Stomach (tissue), 9 donors: ENCODE data around the gene SLC38A10. TPM values are rescaled to one million over a fixed set of nuclear protein-coding genes. Genes with fewer than 3 reads are reported as not detected.

Experiments used
- DNase-seq, 2 donors: peaks; one replicate each; pipeline versions ENCODE4 v3.0.0 to v3.0.0-alpha.2; 2013 to 2019
- H3K27ac ChIP-seq, 5 donors: fragments of 200-600 bp in 4 of 5; sonication (generic) in 4 of 5; one replicate each; pipeline ENCODE4 v1.5.1; 2013 to 2019; ENCODE audit warnings: mild to moderate bottlenecking in 1 of 5, moderate library complexity in 1 of 5
- H3K27me3 ChIP-seq, 3 donors: fragments of 200-600 bp; sonication (generic); one replicate each; pipeline ENCODE4 v1.5.1; 2017 to 2019; ENCODE audit warnings: mixed run types in 1 of 3
- H3K36me3 ChIP-seq, 4 donors: fragments of 200-600 bp; sonication (generic); 1 replicate in 3 of 4; 2 replicates in 1 of 4; pipeline ENCODE4 v1.5.1; 2016 to 2019
- H3K4me1 ChIP-seq, 4 donors: fragments of 200-600 bp; sonication (generic); one replicate each; pipeline ENCODE4 v1.5.1; 2016 to 2019
- H3K4me3 ChIP-seq, 4 donors: fragments of 200-600 bp; sonication (generic) in 3 of 4; one replicate each; pipeline ENCODE4 v1.5.1; 2016 to 2019; ENCODE audit warnings: mild to moderate bottlenecking in 1 of 4
- H3K9me3 ChIP-seq, 4 donors: fragments of 200-600 bp; sonication (generic); one replicate each; pipeline ENCODE4 v1.5.1; 2016 to 2019
- EP300 ChIP-seq: sonication (generic); formaldehyde crosslinking; IDR thresholded peaks from one replicate; pipeline ENCODE4 v1.6.1; 2017; ENCODE audit warnings: antibody characterized with exemption
- POLR2A ChIP-seq, 4 donors: fragments of 450-650 bp; IDR thresholded peaks; one replicate each; pipeline ENCODE4 v1.6.1; 2016; ENCODE audit warnings: antibody characterized with exemption in 4 of 4, control low read depth in 2 of 4, mild to moderate bottlenecking in 1 of 4, moderate library complexity in 1 of 4
- POLR2AphosphoS5 ChIP-seq, 3 donors: sonication (generic); formaldehyde crosslinking; IDR thresholded peaks; one replicate each; pipeline ENCODE4 v1.6.1; 2016; ENCODE audit warnings: antibody characterized with exemption in 3 of 3
- WGBS, 5 donors: extraction: QIAGEN DNeasy Blood & Tissue Kit in 3 of 5; methylation state at CpG; one replicate each; pipeline versions ENCODE4 v1.1.5 to v1.1.7; 2013 to 2018; 5-methylcytosine and 5-hydroxymethylcytosine counted together
- intact Hi-C: fragments of 100-400 bp; cut with DNase I; formaldehyde crosslinking; loops from one replicate; pipeline ENCODE4 v1.15.1; 2023; ENCODE audit warnings: low total_unique reads
- polyA plus RNA-seq, 3 donors: library from polyadenylated mRNA; stranded (reverse); fragments of 200-250 nt; gene quantifications; one replicate each; pipeline ENCODE4 v1.2.3, GENCODE V29; 2013
- total RNA-seq, 5 donors: library from RNA; depleted of rRNA; stranded (reverse); fragments of >200 nt; gene quantifications; one replicate each; pipeline versions ENCODE4 v1.1.0 to v1.2.3, GENCODE V29; 2014 to 2016
- TF ChIP-seq, protein P1 (sequence below), 7 experiments: fragments of 450-650 bp in 4 of 7; fragments of 200-600 bp in 3 of 7; sonication (generic) in 3 of 7; IDR thresholded peaks; one replicate each; pipeline ENCODE4 v1.5.1; 2016 to 2019; ENCODE audit warnings: antibody characterized with exemption in 7 of 7, control low read depth in 2 of 7, mild to moderate bottlenecking in 1 of 7
- donor health status: healthy with polysubstance abuse.
- donor health status: Bipolar disorder and iron deficiency.
- donor health status: healthy.

Gene SLC38A10
- total and polyA plus RNA-seq, 8 donors, result 18.6 to 140 (median 67.3) TPM

GRCh38 chr17:81338274-81339190 lies 43.4 kb upstream of the SLC38A10 start:
- Histone ChIP-seq H3K27ac (peak overlapping the region; percentile 5 to 98 (median 98)), H3K27me3 (peaks cover 0 to 37% (median 19%) of the 10 kb centered on the region in 3 donors), H3K36me3 (no peaks in the 10 kb centered on the region), H3K4me1 (peaks cover 53 to 87% (median 77%) of the 10 kb centered on the region in 4 donors), H3K4me3 (no peak overlapping the region), H3K9me3 (no peaks in the 10 kb centered on the region)
- intact Hi-C loops, result loop anchor here (5.0 kb wide), 1 partner anchor 69 kb away; no protein-coding TSS in a partner anchor
- WGBS, 5 donors, result 50 to 63% (median 55%) methylated on average over 16 to 17 of the region's 17 CpGs
- DNase-seq, result peak in 1 of 2 donors; percentile 59
- TF ChIP-seq EP300, result no peak
- TF ChIP-seq, protein P1, sequence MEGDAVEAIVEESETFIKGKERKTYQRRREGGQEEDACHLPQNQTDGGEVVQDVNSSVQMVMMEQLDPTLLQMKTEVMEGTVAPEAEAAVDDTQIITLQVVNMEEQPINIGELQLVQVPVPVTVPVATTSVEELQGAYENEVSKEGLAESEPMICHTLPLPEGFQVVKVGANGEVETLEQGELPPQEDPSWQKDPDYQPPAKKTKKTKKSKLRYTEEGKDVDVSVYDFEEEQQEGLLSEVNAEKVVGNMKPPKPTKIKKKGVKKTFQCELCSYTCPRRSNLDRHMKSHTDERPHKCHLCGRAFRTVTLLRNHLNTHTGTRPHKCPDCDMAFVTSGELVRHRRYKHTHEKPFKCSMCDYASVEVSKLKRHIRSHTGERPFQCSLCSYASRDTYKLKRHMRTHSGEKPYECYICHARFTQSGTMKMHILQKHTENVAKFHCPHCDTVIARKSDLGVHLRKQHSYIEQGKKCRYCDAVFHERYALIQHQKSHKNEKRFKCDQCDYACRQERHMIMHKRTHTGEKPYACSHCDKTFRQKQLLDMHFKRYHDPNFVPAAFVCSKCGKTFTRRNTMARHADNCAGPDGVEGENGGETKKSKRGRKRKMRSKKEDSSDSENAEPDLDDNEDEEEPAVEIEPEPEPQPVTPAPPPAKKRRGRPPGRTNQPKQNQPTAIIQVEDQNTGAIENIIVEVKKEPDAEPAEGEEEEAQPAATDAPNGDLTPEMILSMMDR (IDR thresholded peaks at IDR 0.05), result no peak
- no peak for TF ChIP-seq POLR2AphosphoS5 (IDR thresholded peaks at IDR 0.05)

- intact Hi-C loops, result loop anchor here (5.0 kb wide), 1 partner anchor 70 kb away; no protein-coding TSS in a partner anchor
- H3K4me3 ChIP-seq, result no peak overlapping the region
- H3K27ac ChIP-seq, result peak overlapping the region in 4 of 5 donors; percentile 22 to 98 (median 97)
- H3K36me3 ChIP-seq, result no peaks in the 10 kb centered on the region
- WGBS, 5 donors, result 27 to 41% (median 36%) methylated on average over 13 to 14 of the region's 14 CpGs
- peaks cover 0 to 32% (median 12%) of the 10 kb centered on the region in 3 donors for H3K27me3 ChIP-seq
- H3K9me3 ChIP-seq, result no peaks in the 10 kb centered on the region
- TF ChIP-seq POLR2AphosphoS5 (IDR thresholded peaks at IDR 0.05), result no peak
- TF ChIP-seq, protein P1 (IDR thresholded peaks at IDR 0.05), result no peak
- no peak for TF ChIP-seq EP300
- H3K4me1 ChIP-seq, result peaks cover 53 to 78% (median 67%) of the 10 kb centered on the region in 4 donors
- DNase-seq, result peak; percentile 76 to 81
Observed at GRCh38 chr17:81337476-81337879, 42.4 kb upstream of the SLC38A10 start.

GRCh38 chr17:81336930-81337325 lies 41.8 kb upstream of the SLC38A10 start:
- 39 to 65% (median 41%) methylated on average over 6 to 8 of the region's 8 CpGs for WGBS, 5 donors
- no peaks in the 10 kb centered on the region for H3K36me3 ChIP-seq
- intact Hi-C loops, result loop anchor here (5.0 kb wide), 1 partner anchor 70 kb away; no protein-coding TSS in a partner anchor
- peaks cover 0 to 27% (median 12%) of the 10 kb centered on the region in 3 donors for H3K27me3 ChIP-seq
- DNase-seq, result peak in 1 of 2 donors; percentile 44
- H3K27ac ChIP-seq, result peak overlapping the region; percentile 15 to 98 (median 66)
- no peaks in the 10 kb centered on the region for H3K9me3 ChIP-seq
- H3K4me1 ChIP-seq, result peaks cover 51 to 75% (median 66%) of the 10 kb centered on the region in 4 donors
- no peak overlapping the region for H3K4me3 ChIP-seq
- TF ChIP-seq EP300 (no peak), POLR2A (IDR thresholded peaks at IDR 0.05) (no peak), POLR2AphosphoS5 (IDR thresholded peaks at IDR 0.05) (no peak)
- TF ChIP-seq, protein P1 (IDR thresholded peaks at IDR 0.05), result no peak

GRCh38 chr17:81336296-81336929 lies 41.3 kb upstream of the SLC38A10 start:
- WGBS, 5 donors, result 91 to 96% (median 96%) methylated on average over 7 of the region's 7 CpGs
- DNase-seq, result peak in 1 of 2 donors; percentile 25
- H3K9me3 ChIP-seq, result no peaks in the 10 kb centered on the region
- peaks cover 0 to 24% (median 7%) of the 10 kb centered on the region in 3 donors for H3K27me3 ChIP-seq
- peak overlapping the region in 4 of 5 donors; percentile 22 to 98 (median 82) for H3K27ac ChIP-seq
- intact Hi-C loops, result loop anchor here (5.0 kb wide), 1 partner anchor 71 kb away; no protein-coding TSS in a partner anchor
- TF ChIP-seq POLR2A (IDR thresholded peaks at IDR 0.05), result no peak
- no peaks in the 10 kb centered on the region for H3K36me3 ChIP-seq
- H3K4me1 ChIP-seq, result peaks cover 46 to 75% (median 61%) of the 10 kb centered on the region in 4 donors
- H3K4me3 ChIP-seq, result no peak overlapping the region
